GM21390 (cell line): ENCODE measurements around the gene PRDM5.

Source experiments
- ATAC-seq: cut with Tn5 transposase; IDR thresholded peaks from one replicate; pipeline ENCODE4 v1.9.1; 2021; ENCODE audit not compliant: unreplicated experiment

Gene PRDM5

DNA sequence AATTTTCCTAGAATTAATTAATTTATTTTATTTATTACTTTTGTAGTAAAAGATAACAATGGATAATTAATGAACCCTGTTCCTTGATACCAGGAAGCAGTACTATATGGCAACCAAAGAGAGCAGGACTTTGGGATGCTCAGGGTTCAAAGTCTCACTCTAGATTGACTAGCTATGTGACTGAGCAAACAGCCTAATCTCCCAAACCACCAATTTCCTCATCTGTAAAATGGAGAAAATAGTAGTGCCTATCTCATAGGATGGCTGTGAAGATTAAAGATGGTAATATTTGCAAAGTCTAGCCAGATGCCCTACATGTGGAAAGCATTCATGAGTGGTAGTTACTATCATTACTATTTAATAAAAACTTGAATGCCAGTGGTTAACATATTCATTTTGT is 97.6 kb downstream of the PRDM5 start:
- ATAC-seq, result no peak

DNA sequence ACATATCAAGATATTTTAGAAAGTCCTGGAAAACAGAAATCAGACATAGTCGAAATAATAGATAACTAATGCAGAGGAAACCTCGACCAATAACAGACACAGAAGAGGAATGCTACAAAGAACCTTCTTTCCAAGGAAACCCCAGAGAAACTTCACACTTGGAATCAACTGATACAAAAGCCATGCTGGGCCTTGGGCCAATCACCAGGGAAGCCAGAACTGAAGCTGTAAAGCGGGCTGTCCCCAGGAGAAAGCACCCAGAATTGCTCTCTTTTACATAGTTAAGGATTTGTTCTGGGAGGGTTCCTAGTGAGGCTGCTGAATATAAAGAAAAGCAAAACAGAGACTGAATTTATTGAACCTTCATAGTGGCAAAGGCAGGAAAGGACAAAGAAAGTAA is 100.5 kb downstream of the PRDM5 start:
- no peak for ATAC-seq

DNA sequence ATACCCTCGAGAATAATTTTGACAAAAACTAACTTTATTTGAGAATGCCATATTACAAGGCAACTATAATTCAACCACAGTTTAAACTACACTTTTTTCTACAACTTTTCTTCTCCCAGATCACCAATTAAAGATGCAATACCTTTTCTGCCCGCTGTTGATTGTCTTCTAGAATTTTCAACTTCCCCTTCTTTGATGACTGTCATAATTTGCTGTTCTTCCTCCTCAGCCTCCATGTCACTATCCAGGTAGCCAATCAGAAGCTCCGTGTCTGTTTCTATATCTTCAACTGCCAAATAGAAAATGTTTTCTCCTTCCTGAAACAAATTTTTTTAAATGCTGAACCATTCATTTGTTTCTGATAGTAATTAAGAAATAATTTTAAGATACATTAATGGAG is 101.5 kb downstream of the PRDM5 start:
- no peak for ATAC-seq

DNA sequence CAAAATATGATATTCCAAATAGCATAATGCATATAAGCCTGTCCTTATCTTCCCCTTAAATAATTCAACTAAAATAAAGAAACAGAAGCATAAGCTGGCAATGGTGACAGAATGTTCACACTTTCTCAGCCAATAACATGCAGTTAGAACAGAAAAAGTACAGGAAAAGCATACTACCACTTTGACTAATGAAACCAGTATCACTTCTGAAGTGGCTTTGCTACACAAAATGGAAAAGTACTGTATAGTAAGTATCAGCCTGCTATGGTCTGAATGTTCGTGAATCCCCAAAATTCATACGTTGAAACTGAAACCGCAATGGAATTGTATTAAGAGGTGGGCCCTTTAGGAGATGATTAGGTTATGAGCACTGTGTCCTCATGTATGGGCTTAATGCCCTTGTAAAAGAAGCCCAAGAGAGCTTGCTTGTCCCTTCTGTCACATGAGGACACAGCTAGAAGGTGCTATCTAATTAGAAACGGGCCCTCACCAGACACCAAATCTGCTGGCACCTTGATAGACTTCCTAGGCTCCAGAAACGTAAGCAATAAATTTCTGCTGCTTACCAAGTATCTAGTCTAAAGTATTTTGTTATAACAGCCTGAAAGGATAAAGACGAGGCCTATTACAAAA is 102.6 kb downstream of the PRDM5 start:
- no peak for ATAC-seq

DNA sequence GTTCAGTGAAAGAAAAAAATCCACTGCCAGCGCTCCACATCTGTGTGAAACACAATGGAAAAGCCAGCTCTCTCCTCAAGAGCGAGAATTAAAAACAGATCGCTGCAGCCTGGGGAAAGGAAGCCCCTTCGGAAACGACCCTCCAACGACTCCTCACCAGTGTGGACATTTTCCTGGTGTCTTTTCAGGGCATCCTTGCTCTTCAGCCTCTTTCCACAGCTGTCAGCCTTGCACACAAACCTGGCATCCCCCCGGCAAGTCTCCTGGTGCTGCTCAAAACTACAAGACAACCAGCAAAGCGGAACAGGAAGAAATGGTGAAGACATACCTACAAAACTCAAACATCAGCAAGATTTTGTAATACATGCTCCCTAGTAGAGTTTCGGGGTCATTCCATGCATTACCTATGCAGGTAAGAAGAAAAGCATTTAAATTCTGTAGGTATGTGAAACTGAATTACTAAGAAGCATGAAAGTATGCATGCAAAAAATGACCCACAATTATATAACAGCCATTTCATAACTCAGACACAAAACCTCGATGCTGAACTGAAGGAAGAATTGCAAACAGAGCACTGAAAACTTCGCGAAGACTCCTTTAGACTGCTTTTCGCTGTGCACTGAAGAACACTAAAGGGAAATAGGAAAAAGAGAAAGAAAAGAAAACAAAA is 106.1 kb downstream of the PRDM5 start:
- ATAC-seq, result no peak

DNA sequence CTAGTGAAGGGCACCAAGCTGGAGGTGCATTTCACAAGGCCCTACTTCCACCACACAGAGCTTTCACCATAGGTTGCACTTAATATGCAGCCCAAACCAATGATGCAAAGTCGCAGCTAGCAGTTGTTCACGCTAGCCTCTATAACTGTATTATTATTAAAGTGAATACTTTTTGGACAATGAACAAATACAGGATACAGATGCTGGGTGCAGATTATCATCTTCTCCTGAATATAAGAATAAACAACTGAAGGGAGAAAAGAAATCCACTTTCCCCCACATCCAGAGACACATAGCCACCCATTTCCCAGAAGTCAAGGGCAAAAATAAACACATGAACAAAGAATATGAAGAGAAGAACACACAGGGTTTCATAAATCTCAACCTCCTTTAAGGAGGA is 107.2 kb downstream of the PRDM5 start:
- ATAC-seq, result no peak

DNA sequence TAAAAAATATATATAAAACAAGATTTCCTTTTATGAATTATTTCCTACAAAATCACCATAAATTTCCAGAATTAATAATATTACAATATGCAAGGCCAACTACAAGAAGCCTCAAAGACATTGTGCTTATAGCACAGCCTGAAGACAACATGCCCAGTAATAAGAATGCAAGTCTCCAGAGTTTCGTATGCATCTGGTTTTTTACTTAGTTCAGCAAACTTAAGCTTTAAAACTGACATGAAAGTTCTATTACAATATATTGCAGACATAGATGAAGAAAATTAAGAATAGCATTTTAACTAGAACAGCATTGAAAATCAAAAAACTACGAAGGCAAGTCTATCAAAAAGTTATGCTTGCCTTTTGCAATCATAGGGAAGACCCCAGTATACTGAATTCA is 107.6 kb downstream of the PRDM5 start:
- ATAC-seq, result no peak

DNA sequence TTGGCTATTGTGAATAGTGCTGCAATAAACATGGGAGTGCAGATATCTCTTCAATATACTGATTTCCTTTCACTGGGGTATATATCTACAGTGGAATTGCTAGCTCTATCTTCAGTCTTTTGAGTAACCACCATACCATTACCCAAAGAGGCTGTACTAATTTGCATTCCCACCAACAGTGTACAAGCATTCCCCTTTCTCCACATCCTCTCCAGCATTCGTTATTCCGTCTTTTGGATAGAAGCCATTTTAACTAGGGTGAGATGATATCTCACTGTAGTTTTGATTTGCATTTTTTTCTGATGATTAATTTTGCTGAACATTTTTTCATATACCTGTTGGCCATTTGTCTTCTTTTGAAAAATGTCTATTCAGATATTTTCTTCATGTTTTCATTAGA is 110.3 kb downstream of the PRDM5 start:
- ATAC-seq, result no peak

DNA sequence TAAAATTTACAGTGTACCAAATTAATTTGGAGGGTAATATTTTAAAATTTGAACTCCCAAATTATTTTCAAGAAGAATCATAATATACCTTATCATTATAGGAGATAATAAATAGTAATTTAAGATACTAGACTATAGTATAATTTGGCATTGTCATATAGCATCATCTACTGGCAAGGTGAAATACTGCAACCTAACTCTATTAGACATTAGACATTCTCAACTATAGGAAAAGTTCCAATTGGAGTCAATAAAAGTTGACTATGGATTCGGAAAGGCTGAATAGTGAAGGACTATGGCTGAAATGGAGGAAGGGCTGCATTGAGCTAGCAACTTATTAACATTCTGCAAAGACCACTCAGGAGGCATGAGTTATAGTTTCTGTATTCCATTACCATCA is 113.0 kb downstream of the PRDM5 start:
- no peak for ATAC-seq

DNA sequence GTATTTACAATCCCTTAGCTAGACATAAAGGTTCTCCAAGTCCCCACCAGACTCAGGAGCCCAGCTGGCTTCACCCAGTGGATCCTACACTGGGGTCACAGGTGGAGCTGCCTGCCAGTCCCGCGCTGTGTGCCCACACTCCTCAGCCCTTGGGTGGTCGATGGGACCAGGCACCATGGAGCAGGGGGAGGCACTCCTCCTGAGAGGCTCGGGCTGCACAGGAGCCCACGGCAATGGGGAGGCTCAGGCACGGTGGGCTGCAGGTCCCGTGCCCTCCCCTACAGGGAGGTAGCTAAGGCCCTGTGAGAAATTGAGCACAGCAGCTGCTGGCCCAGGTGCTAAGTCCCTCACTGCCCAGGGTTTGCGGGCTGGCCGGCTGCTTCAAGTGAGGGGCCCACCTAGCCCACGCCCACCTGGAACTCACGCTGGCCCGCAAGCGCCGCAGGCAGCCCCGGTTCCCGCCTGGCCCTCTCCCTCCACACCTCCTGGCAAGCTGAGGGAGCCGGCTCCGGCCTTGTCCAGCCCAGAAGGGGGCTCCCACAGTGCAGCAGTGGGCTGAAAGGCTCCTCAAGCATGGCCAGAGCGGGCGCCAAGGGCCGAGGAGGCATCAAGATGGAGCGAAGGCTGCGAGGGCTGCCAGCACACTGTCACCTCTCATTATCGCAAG is 113.9 kb downstream of the PRDM5 start:
- ATAC-seq, result no peak

DNA sequence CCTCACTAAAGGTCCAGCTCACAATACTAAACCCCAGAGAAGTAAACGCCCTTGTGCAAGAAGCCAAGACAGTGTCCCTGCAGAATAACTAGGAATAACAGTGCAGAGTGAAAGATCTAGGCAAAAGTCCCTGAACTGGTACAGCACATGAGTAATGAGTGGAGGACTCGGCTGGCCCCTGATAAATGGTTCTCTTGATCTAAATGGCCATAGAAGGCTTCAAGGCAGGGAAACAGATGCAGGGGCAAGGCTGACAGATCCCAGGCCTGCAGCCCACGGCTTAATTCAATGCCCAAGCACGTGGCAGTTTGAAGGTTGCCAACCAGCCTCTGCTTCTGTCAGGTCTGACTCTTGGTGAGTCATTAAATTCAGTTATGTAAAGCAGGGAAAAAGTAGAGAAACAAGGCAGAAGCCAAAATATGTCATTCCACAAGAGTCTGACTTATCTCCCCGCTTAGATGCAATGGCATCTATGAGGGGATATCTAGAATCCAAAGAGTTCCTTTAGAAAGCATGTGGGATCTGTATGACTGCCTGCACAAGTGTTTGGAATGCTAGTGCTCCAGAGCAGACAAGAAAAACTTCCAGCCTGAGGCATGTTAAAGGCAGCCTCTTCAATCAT is 121.3 kb downstream of the PRDM5 start:
- no peak for ATAC-seq

DNA sequence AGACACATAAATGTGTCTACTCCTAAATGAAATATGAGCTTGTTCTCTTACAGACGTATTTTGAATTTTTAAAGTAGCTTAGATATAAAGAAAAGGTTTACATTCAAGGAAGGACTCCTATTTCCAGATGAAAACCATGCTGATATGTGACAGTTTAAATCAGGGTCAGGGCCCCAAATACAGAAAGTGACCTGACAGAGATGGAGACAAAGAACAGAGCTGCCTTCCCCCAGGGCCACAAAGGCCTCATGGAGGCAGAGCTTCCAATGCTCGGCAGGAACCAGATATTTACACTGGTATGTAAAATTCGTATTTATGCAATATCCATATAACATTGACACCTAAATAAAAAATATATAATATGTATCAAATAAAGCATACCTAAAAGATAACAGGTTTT is 124.0 kb downstream of the PRDM5 start:
- ATAC-seq, result no peak

DNA sequence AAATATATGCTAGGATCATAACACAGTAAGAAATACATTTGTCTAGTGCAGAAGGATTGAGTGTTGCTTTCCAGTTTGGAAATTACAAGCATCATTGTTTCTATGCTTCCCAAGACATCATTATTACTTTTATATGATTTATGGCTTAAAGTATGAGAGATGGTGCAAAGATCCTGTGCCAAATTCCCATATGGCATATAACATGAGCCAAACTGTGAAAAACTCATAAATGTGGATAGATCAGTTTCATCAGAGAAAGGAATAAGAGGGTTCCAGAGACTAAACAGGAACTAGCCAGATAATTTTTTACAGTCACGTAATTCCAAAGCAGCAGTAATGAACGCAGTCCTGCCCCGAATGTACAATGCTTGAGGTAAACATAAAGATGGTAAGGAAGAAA is 126.3 kb downstream of the PRDM5 start:
- ATAC-seq, result no peak

DNA sequence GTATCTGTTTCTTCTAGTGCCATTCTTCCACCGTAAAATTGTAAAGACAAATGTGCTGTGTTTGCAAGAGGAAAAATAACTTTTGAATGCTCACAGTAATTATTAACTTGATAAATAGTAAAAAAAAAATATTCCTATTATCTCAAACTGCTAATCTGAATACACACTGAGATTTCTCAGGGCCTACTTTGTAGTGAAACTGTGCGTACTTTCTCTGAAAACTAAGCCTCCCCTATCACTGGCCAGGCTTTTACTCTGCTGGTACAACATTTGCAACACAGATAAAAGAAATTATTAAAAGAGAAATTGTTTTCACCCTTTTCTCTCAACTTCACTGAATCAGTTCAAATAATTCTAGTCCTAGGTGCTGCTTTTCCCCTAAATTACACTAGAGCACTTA is 137.3 kb downstream of the PRDM5 start:
- ATAC-seq, result no peak

DNA sequence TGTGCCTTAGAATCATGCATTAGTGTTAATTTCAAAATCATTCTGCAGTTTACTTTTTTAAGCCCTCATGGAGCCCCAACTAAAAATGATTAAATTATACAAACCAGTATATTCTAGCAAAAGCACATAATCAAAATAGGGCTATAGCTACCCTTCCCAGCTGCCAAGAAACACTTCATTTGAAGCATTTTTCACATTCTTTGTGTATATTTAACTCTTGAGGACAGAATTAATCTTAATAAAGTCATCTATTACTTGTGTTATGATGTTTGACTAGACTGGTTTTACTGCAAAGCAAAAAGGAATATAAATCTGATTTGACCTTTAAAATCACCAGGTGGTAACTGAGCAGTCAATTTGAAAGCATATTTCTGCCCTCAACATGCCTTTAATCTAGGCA is 145.1 kb downstream of the PRDM5 start:
- no peak for ATAC-seq

DNA sequence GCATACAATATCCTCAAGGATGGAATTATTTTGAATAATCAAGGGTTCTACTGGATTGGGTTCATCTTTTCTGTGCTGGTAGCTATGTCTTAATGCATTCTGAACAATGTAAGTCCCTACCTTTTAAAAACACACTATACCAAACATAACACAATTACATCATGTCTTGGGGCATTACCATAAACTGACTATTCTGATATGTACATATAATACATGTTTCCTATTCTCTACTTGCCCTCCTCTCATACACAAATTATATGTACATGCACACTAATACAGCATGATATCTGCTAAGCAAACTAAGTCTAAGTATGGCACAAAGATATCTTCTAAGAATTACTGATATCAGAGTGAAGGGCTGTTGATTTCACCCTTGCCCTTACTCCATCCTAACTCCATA is 147.1 kb downstream of the PRDM5 start:
- no peak for ATAC-seq

DNA sequence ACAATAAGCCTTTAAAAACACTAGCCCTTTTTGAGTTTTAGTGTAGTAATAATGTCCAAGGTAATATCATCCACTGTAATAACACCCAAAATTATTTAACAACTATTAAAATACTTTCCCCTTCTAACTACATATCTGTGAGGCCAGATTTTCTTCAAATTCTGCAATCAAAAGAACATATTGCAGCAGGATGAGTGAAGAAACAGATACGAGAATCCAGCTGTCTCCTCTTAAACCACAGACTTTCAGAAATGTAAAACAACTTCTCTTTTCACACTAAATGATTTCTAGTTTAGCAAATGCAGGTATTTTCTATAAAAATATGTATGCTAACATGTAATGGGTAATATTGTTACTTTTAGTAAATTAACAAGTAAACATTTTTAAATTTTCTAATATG is 148.9 kb downstream of the PRDM5 start:
- peak; percentile 59 for ATAC-seq

DNA sequence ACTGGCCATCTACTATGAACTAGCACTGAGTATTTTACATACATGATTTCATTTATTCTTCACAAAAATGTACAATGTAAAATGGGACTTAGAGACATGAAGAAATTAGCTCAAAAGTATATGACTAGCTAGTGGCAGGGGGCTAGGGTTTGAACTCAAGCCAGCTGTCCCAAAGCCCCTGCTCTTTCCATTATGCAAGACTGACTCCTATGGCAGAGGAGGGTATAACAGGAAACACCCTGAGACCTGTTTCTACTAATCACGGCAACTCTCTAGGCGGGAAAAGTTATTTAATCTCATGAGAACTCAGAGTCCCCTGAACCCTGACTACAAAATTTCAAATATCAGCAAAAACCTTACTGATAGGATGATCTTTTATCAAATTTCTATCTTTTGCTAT is 150.6 kb downstream of the PRDM5 start:
- no peak for ATAC-seq

DNA sequence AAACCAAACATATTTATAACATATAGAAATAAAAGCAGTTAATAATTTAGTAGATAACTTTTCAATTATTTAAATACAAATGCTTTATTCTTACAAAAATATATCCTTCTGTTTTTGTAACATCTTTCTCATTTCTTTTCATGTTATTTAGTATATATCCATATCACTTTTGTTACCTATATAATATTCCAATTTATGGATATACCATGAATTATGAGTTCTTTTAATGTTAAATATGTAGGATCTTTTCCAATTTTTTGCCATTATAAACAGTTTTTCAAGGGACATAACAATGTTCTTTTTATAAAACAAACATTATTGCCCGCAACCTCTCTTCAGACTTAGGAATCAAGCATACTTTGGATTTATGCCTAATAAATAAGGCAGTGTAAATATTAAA is 151.6 kb downstream of the PRDM5 start:
- ATAC-seq, result no peak

DNA sequence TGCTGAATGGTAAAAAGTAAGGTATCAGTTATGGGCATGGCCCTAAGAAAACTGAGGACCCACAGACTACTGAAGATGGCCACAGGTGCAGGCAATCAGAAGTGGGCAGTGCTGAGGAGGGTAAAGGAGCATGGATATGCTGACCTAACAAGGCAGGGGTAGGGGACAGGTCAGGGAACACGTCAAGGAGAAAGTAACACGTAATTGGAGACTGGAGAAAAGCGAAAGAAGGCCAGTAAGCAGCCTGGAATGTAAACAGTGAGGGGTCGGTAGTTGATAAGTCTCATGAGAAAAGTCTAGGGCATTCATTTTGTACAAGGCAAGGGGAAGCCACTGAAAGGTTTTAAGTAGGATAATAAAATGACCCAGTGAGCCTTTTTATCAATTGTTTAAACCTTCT is 153.3 kb downstream of the PRDM5 start:
- no peak for ATAC-seq

DNA sequence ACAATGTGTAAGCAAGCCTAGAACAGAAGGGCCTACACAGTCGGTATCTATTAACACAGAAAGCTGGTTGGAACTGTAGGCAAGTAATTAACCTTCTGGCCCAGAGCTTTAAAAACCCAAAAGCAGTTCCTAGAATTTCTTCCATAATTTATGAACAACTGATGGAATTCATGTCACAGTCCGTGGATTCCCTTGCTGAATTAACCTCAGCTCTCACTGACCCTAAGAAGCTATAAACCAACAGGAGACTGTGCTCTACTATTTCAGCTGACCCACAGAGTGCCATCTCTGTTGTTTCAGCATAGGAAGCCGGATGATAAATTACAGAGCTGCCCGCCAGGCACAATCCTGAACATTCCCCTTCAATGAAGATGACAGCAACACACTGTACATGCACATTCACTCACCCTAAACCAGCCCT is 157.3 kb downstream of the PRDM5 start:
- ATAC-seq, result no peak

DNA sequence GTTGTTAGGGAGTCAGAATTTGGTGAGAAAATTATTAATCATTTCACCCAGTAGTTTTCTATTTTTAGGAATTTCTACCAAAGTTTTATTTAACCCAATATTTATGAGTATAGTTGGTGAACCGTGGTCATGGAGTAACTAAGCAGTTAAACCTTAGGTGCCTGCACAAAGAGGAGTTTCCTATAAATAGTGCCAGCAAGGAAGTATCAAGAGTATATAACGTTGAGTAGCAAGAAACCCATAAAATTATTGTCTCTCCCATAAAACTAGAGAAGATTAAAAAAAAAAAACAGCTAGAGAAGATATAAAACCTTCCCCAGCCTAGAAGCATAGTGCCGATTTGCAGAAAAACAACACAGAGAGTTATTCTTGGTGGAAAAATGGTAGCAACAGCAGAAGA is 158.9 kb downstream of the PRDM5 start:
- ATAC-seq, result no peak
